Measurements from ENCODE around the gene UBB. TPM values are rescaled to one million over a fixed set of nuclear protein-coding genes. Genes with fewer than 3 reads are reported as not detected.

UBB gene
- total RNA-seq, 1 experiment from 2014 or later = 2,497 TPM

GRCh38 chr17:16425202-16425601 is 44.3 kb downstream of the UBB start:
- Histone ChIP-seq H3K4me1 (ENCODE audit: insufficient read depth, low read length, poor library complexity, severe bottlenecking) (no peaks in the 10 kb centered on the region), H3K9me3 (ENCODE audit: low read depth, low read length, poor library complexity, severe bottlenecking) (no peaks in the 10 kb centered on the region), H3K27ac (ENCODE audit: low read depth, low read length, poor library complexity, severe bottlenecking) (no peak overlapping the region), H3K4me3 (ENCODE audit: low read depth, low read length, poor library complexity, severe bottlenecking) (no peak overlapping the region), H3K36me3 (ENCODE audit: insufficient read depth, low read length, poor library complexity, severe bottlenecking) (no peaks in the 10 kb centered on the region), H3K27me3 (replicated peaks; ENCODE audit: insufficient read depth, low read depth, low read length, poor library complexity) (no peaks in the 10 kb centered on the region)
- CTCF ChIA-PET = no interaction called here
- no peak for DNase-seq (ENCODE audit: low spot score)
- intact Hi-C loops (cut with micrococcal nuclease; ENCODE audit: unreplicated experiment) = no loop called here
- POLR2A ChIA-PET (ENCODE audit: low non-redundant PET) = no interaction called here
- no TSS peak for BruUV-seq (replicated peaks)
- TF ChIP-seq CTCF (conservative IDR thresholded peaks at IDR 0.05; ENCODE audit: low read depth, low read length) (no peak), EZH2 (IDR thresholded peaks at IDR 0.05; ENCODE audit: borderline replicate concordance, low read depth, low read length, poor library complexity, severe bottlenecking) (no peak)

DNA sequence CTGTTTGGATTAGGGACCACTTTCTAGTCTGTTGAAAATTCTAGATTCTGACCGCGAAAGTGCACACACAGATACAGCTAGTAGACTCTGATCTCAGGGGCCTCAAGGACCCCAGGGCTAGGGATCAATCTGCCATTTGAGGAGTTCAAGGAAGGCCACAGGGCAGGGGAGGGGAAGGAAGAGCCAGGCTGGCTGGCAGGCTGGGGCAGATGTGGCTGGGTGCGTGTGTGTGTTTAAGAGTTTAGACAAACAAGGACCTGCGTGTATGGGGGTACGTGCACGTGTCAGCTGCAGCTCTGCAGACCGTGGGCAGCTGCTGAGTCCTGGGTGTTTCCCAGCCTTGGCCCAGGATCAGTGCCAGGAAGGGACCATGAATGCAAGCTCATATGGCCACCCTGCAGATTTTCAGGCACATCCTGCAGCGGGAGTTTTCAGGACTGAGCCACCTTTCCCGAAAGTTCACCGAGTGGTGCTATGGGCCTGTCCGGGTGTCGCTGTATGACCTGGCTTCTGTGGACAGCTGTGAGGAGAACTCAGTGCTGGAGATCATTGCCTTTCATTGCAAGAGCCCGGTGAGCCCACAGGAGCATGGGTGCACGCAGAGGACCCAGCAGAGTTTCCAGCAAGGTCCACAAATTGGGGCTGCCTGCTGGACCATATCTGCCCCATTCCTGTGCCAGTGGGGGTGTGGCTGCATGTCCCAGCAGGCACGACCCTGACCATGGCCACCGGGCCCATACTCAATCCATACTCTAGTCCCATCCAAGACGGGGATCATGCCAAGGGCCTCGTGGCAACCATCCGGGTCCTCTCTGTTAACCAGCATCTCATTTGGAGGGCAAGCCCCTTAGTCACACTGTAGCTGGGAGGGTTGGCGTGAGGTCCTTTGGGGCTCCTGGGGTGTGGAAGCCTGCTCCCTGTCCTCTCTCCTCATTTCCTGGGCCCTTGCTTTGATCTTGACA is 45.1 kb downstream of the UBB start:
- DNase-seq (ENCODE audit: low spot score) = no peak
- intact Hi-C loops (cut with micrococcal nuclease; ENCODE audit: unreplicated experiment) = no loop called here
- TF ChIP-seq CTCF (conservative IDR thresholded peaks at IDR 0.05; ENCODE audit: low read depth, low read length) (no peak), EZH2 (IDR thresholded peaks at IDR 0.05; ENCODE audit: borderline replicate concordance, low read depth, low read length, poor library complexity, severe bottlenecking) (no peak)
- BruUV-seq (replicated peaks) = no TSS peak
- no peaks in the 10 kb centered on the region for H3K4me1 ChIP-seq (ENCODE audit: insufficient read depth, low read length, poor library complexity, severe bottlenecking)
- ChIA-PET POLR2A (ENCODE audit: low non-redundant PET) (no interaction called here), CTCF (no interaction called here)
- no peaks in the 10 kb centered on the region for H3K27me3 ChIP-seq (replicated peaks; ENCODE audit: insufficient read depth, low read depth, low read length, poor library complexity)
- H3K27ac ChIP-seq (ENCODE audit: low read depth, low read length, poor library complexity, severe bottlenecking) = no peak overlapping the region
- no peaks in the 10 kb centered on the region for H3K36me3 ChIP-seq (ENCODE audit: insufficient read depth, low read length, poor library complexity, severe bottlenecking)
- no peak overlapping the region for H3K4me3 ChIP-seq (ENCODE audit: low read depth, low read length, poor library complexity, severe bottlenecking)
- H3K9me3 ChIP-seq (ENCODE audit: low read depth, low read length, poor library complexity, severe bottlenecking) = no peaks in the 10 kb centered on the region

DNA sequence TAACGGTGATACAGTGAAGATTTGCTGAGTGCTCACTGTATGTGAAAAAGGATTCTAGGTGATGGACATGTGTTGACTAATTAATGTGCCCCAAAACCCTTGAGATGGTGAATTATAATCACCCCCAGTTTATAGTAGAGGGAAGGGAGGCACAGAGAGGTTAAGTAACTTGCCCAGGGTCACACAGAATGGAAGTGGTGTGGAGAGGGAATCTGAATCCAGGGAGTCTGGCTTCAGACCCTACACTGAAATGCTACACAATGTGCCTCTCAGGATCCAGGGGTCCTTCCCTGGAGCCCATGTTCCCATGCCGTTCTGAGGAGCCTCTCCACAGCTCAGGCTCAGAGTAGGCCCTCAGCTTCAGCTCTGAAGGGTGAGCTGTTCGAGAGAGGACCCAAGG is 46.1 kb downstream of the UBB start:
- TF ChIP-seq EZH2 (IDR thresholded peaks at IDR 0.05; ENCODE audit: borderline replicate concordance, low read depth, low read length, poor library complexity, severe bottlenecking) = no peak
- TF ChIP-seq CTCF (conservative IDR thresholded peaks at IDR 0.05; ENCODE audit: low read depth, low read length) = no peak
- no TSS peak for BruUV-seq (replicated peaks)
- ChIA-PET POLR2A (ENCODE audit: low non-redundant PET) (no interaction called here), CTCF (interaction anchor here (1.7 kb wide), 1 partner anchor 11 kb away, joined by 8 read pairs; no protein-coding TSS in a partner anchor)
- Histone ChIP-seq H3K9me3 (ENCODE audit: low read depth, low read length, poor library complexity, severe bottlenecking) (no peaks in the 10 kb centered on the region), H3K36me3 (ENCODE audit: insufficient read depth, low read length, poor library complexity, severe bottlenecking) (no peaks in the 10 kb centered on the region), H3K4me1 (ENCODE audit: insufficient read depth, low read length, poor library complexity, severe bottlenecking) (no peaks in the 10 kb centered on the region), H3K27me3 (replicated peaks; ENCODE audit: insufficient read depth, low read depth, low read length, poor library complexity) (no peaks in the 10 kb centered on the region), H3K27ac (ENCODE audit: low read depth, low read length, poor library complexity, severe bottlenecking) (no peak overlapping the region), H3K4me3 (ENCODE audit: low read depth, low read length, poor library complexity, severe bottlenecking) (no peak overlapping the region)
- intact Hi-C loops (cut with micrococcal nuclease; ENCODE audit: unreplicated experiment) = no loop called here
- no peak for DNase-seq (ENCODE audit: low spot score)
